Glutamatergic neuron (in vitro differentiated cells): Measurements from ENCODE around the gene PNPLA2. TPM values are rescaled to one million over a fixed set of nuclear protein-coding genes. Genes with fewer than 3 reads are reported as not detected.

ENCODE experiments used
- DNase-seq: peaks from one replicate; pipeline ENCODE4 v3.0.0; 2022
- H3K27ac Mint-ChIP-seq: one replicate; pipeline ENCODE4 v1.8.0; 2020; ENCODE audit warnings: mild to moderate bottlenecking, mixed read lengths, inconsistent platforms; ENCODE audit not compliant: unreplicated experiment
- H3K27me3 Mint-ChIP-seq: one replicate; pipeline ENCODE4 v1.8.0; 2020; ENCODE audit warnings: mild to moderate bottlenecking, moderate library complexity, mixed read lengths, inconsistent platforms; ENCODE audit not compliant: unreplicated experiment
- H3K36me3 Mint-ChIP-seq: one replicate; pipeline ENCODE4 v1.8.0; 2020; ENCODE audit warnings: mild to moderate bottlenecking, mixed read lengths, inconsistent platforms; ENCODE audit not compliant: unreplicated experiment
- H3K4me1 Mint-ChIP-seq: one replicate; pipeline ENCODE4 v1.8.0; 2020; ENCODE audit warnings: mild to moderate bottlenecking, low read depth, mixed read lengths, inconsistent platforms; ENCODE audit not compliant: unreplicated experiment
- H3K4me3 Mint-ChIP-seq: one replicate; pipeline ENCODE4 v1.8.0; 2020; ENCODE audit warnings: mild to moderate bottlenecking, mixed read lengths, inconsistent platforms; ENCODE audit not compliant: unreplicated experiment
- H3K9me3 Mint-ChIP-seq: one replicate; pipeline ENCODE4 v1.8.0; 2020; ENCODE audit warnings: mild to moderate bottlenecking, moderate library complexity, mixed read lengths, inconsistent platforms; ENCODE audit not compliant: unreplicated experiment
- CTCF ChIP-seq: fragments of 200-600 bp; sonication (generic); IDR thresholded peaks from one replicate; pipeline ENCODE4 v1.5.0; 2021; ENCODE audit not compliant: partially characterized antibody, unreplicated experiment
- total RNA-seq: library from RNA; stranded (reverse); fragmentation: NEBNext Ultra II Directional; extraction: Animal tissue kit (Norgen Biotek cat#: 25700); gene quantifications from one replicate; pipeline ENCODE4 v1.2.1, GENCODE V29; 2021; ENCODE audit not compliant: unreplicated experiment

The PNPLA2 gene
- total RNA-seq, 1 donor from 2014 or later = 32.3 TPM

GRCh38 chr11:862696-863022 lies 43.9 kb downstream of the PNPLA2 start:
- no peaks in the 10 kb centered on the region for H3K36me3 Mint-ChIP-seq
- H3K27ac Mint-ChIP-seq = no peak overlapping the region
- H3K4me1 Mint-ChIP-seq = peaks cover 16% of the 10 kb centered on the region
- H3K9me3 Mint-ChIP-seq = peaks cover 6% of the 10 kb centered on the region
- DNase-seq = no peak
- peaks cover 15% of the 10 kb centered on the region for H3K27me3 Mint-ChIP-seq
- TF ChIP-seq CTCF = no peak
- peak overlapping the region; percentile 67 for H3K4me3 Mint-ChIP-seq

DNA sequence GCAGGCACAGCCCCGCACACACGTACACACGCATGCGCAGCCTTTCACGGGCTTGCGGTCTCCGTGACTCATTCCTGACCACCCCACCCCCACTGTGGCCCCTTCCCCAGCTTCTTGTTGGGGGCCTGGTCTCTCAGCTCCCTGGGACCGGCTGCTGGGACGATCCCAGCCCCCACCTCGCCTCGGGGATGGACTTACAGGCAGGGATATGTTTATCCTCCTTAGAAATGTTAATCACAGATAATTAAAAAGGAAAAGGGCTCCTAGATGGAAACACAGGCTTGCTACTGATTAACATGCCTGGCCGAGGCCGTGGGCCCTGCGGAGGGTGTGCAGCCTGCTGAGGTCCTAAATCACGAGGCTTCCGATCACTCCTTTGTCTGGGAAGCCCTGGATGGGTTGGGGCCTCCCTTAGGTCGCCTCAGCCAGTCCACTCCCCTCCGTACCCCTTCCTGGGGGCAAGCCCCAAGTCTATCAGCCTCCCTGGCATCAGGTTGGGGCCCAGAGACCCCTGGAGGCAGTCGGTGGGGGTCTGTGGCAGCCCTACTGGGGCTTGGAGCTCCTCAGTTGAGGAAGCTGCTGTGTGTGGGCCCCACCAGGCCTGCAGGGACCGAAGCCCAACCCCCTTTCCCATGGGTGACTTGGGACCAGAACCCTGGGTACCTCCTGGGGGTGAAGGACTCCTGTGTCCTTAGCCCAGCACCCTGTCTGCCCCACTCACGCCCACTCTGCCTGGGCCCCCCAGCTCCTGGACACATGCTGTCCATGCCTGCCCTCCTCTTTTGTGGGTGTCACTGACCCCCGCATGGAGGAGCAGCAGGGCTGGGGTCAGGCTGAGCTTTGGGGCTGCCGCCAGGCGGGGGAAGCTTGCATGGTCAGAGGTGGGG lies 44.6 kb downstream of the PNPLA2 start:
- peak overlapping the region; percentile 55 for H3K4me3 Mint-ChIP-seq
- H3K36me3 Mint-ChIP-seq = no peaks in the 10 kb centered on the region
- H3K27me3 Mint-ChIP-seq = peaks cover 14% of the 10 kb centered on the region
- peaks cover 6% of the 10 kb centered on the region for H3K9me3 Mint-ChIP-seq
- peak overlapping the region; percentile 8 for H3K27ac Mint-ChIP-seq
- H3K4me1 Mint-ChIP-seq = peaks cover 12% of the 10 kb centered on the region
- no peak for TF ChIP-seq CTCF
- no peak for DNase-seq

- Mint-ChIP-seq H3K27me3 (peaks cover 10% of the 10 kb centered on the region), H3K4me1 (peaks cover 7% of the 10 kb centered on the region), H3K36me3 (no peaks in the 10 kb centered on the region), H3K9me3 (peaks cover 8% of the 10 kb centered on the region), H3K4me3 (no peak overlapping the region), H3K27ac (no peak overlapping the region)
- DNase-seq = no peak
- no peak for TF ChIP-seq CTCF
These were observed 45.5 kb downstream of the PNPLA2 start for GRCh38 chr11:863910-864827.

DNA sequence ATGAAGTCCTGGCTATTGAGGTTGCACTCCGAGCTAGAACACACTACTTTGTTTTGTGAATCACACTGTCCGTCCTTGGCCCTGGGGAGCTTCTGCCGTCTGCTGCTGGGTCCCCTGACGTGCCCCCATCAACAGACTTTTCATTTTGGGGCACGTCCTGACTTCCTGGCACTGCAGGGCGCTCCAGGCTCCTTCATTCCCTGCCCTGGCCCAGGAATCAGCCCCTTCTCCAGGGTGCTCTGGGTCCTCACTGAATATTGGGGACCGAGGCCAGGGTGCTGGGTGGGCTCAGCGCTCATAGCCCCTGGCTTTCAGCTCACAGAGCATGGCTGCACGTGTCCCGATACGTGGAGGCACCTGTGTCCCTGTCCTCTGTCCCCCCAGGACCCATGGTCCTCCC lies 46.2 kb downstream of the PNPLA2 start:
- no peaks in the 10 kb centered on the region for H3K36me3 Mint-ChIP-seq
- H3K4me1 Mint-ChIP-seq = peaks cover 7% of the 10 kb centered on the region
- H3K27me3 Mint-ChIP-seq = peaks cover 10% of the 10 kb centered on the region
- H3K9me3 Mint-ChIP-seq = peaks cover 5% of the 10 kb centered on the region
- DNase-seq = no peak
- H3K4me3 Mint-ChIP-seq = no peak overlapping the region
- no peak overlapping the region for H3K27ac Mint-ChIP-seq
- TF ChIP-seq CTCF = no peak
